PC-3 (cell line): ENCODE results near the gene IFNA5. TPM values are rescaled to one million over a fixed set of nuclear protein-coding genes. Genes with fewer than 3 reads are reported as not detected.

Experiments used
- ATAC-seq: fragments of 200-7000 bp; cut with Tn5 transposase; 2 replicates; pipeline ENCODE4 v1.9.1; 2020; ENCODE audit warnings: mild to moderate bottlenecking, moderate library complexity
- BruUV-seq: library from RNA; stranded (reverse); fragments of 400-500 nt; replicated peaks from 2 replicates; lab custom pipeline; 2021; lab: Mats Ljungman, UMichigan
- CTCF ChIA-PET: fragments of 300-600 bp; sonication (Branson Sonifier 250); formaldehyde crosslinking; loops from one replicate; lab custom pipeline; 2022; ENCODE audit warnings: antibody characterized with exemption; lab: Charles Lee
- POLR2A ChIA-PET: fragments of 300-600 bp; sonication (Branson Sonifier 250); formaldehyde crosslinking; loops from one replicate; lab custom pipeline; 2022; ENCODE audit warnings: antibody characterized with exemption; ENCODE audit not compliant: unreplicated experiment; lab: Charles Lee
- DNase-seq: peaks from one replicate; pipeline ENCODE4 v3.0.0-alpha.2; 2015
- H2AFZ ChIP-seq: fragments of 300-600 bp; sonication (generic); 2 replicates; pipeline ENCODE4 v1.6.0; 2016; ENCODE audit warnings: antibody characterized with exemption, low read length
- H3F3A ChIP-seq: fragments of 300-600 bp; sonication (generic); one replicate; pipeline ENCODE4 v1.6.0; 2017; ENCODE audit warnings: antibody characterized with exemption, low read length, control low read depth, mild to moderate bottlenecking; ENCODE audit not compliant: unreplicated experiment
- H3K27ac ChIP-seq: fragments of 300-600 bp; sonication (generic); 2 replicates; pipeline ENCODE4 v1.5.1; 2016; ENCODE audit warnings: mild to moderate bottlenecking, low read length
- H3K27me3 ChIP-seq: fragments of 300-600 bp; sonication (generic); 2 replicates; pipeline ENCODE4 v1.6.1; 2016; ENCODE audit warnings: low read length, mixed read lengths
- H3K36me3 ChIP-seq: fragments of 300-600 bp; sonication (generic); 2 replicates; pipeline ENCODE4 v1.6.1; 2016; ENCODE audit warnings: low read depth, mixed run types, low read length, mixed read lengths
- H3K4me1 ChIP-seq: fragments of 300-600 bp; sonication (generic); 2 replicates; pipeline ENCODE4 v1.5.1; 2016; ENCODE audit warnings: low read length; ENCODE audit not compliant: insufficient read depth
- H3K4me2 ChIP-seq: fragments of 300-600 bp; sonication (generic); 2 replicates; pipeline ENCODE4 v1.6.0; 2016; ENCODE audit warnings: low read length
- H3K4me3 ChIP-seq: fragments of 300-600 bp; sonication (generic); 2 replicates; pipeline ENCODE4 v1.5.1; 2016; ENCODE audit warnings: mild to moderate bottlenecking, low read length, mixed read lengths
- H3K79me2 ChIP-seq: fragments of 300-600 bp; sonication (generic); 2 replicates; pipeline ENCODE4 v1.6.1; 2017; ENCODE audit warnings: low read length, mixed read lengths
- H3K9ac ChIP-seq: fragments of 300-600 bp; sonication (generic); 2 replicates; pipeline ENCODE4 v1.6.0; 2016; ENCODE audit warnings: mild to moderate bottlenecking, low read length
- H3K9me2 ChIP-seq: fragments of 300-600 bp; sonication (generic); replicated peaks from 2 replicates; pipeline ENCODE4 v1.6.1; 2016; ENCODE audit warnings: mixed run types, low read length, mixed read lengths
- H3K9me3 ChIP-seq: fragments of 300-600 bp; sonication (generic); 2 replicates; pipeline ENCODE4 v1.6.1; 2016; ENCODE audit warnings: low read length, mixed read lengths
- H4K20me1 ChIP-seq: fragments of 300-600 bp; sonication (generic); 2 replicates; pipeline ENCODE4 v1.6.1; 2016; ENCODE audit warnings: low read length, mixed read lengths
- EZH2 ChIP-seq: fragments of 300-600 bp; sonication (generic); IDR thresholded peaks from one replicate; pipeline ENCODE4 v1.6.1; 2017; ENCODE audit warnings: antibody characterized with exemption, mild to moderate bottlenecking, low read length; ENCODE audit not compliant: unreplicated experiment
- EZH2phosphoT487 ChIP-seq: fragments of 300-600 bp; sonication (generic); IDR thresholded peaks from 2 replicates; pipeline ENCODE4 v1.6.1; 2018; ENCODE audit warnings: mild to moderate bottlenecking, antibody characterized with exemption, low read length, borderline replicate concordance
- intact Hi-C: fragments of 100-400 bp; cut with micrococcal nuclease; formaldehyde crosslinking; loops from 2 replicates; pipeline ENCODE4 v1.9.0; 2023
- total RNA-seq: library from RNA; depleted of rRNA; stranded (reverse); fragments of >200 nt; gene quantifications from 2 replicates; pipeline ENCODE4 v1.2.3, GENCODE V29; 2014
- TF ChIP-seq, protein P1 (sequence below): fragments of 300-600 bp; sonication (generic); conservative IDR thresholded peaks from 2 replicates; pipeline ENCODE4 v1.5.1; 2017; ENCODE audit warnings: antibody characterized with exemption, low read depth, mild to moderate bottlenecking, low read length

Gene IFNA5
- total RNA-seq, 1 experiment from 2014 or later = not detected

DNA sequence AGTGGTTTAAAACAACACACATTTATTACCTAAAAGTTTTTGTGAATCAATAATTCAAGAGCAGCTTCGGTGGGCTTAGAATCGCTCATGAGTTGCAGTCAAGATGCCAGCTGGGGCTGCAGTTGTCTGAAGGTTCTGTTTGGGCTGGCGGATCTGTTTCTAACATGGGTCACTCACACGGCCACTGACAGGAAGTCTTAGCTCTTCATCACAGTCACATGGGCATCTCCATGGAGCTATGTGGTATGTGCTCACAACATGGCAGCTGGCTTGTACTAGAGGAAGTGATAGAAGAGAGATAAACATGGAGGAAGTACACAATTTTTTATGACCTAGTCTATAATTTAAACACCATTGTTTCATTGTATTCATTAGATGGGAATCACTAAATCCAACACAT lies 18.9 kb upstream of the IFNA5 start:
- Histone ChIP-seq H3F3A (no peaks in the 10 kb centered on the region), H3K9me3 (no peaks in the 10 kb centered on the region), H3K27ac (no peak overlapping the region), H3K27me3 (no peaks in the 10 kb centered on the region), H3K4me1 (no peaks in the 10 kb centered on the region), H3K9ac (no peak overlapping the region), H2AFZ (no peak overlapping the region), H4K20me1 (peaks cover 5% of the 10 kb centered on the region; the same call in 1 of the 2 replicates), H3K9me2 (no peaks in the 10 kb centered on the region), H3K79me2 (peaks cover 28% of the 10 kb centered on the region), H3K4me2 (no peak overlapping the region), H3K36me3 (no peaks in the 10 kb centered on the region; the same call in none of the 2 replicates), H3K4me3 (no peak overlapping the region)
- CTCF ChIA-PET = no interaction called here
- POLR2A ChIA-PET = no interaction called here
- intact Hi-C loops = no loop called here
- BruUV-seq = no TSS peak
- TF ChIP-seq EZH2phosphoT487 (no peak), EZH2 (no peak)
- TF ChIP-seq, protein P1, sequence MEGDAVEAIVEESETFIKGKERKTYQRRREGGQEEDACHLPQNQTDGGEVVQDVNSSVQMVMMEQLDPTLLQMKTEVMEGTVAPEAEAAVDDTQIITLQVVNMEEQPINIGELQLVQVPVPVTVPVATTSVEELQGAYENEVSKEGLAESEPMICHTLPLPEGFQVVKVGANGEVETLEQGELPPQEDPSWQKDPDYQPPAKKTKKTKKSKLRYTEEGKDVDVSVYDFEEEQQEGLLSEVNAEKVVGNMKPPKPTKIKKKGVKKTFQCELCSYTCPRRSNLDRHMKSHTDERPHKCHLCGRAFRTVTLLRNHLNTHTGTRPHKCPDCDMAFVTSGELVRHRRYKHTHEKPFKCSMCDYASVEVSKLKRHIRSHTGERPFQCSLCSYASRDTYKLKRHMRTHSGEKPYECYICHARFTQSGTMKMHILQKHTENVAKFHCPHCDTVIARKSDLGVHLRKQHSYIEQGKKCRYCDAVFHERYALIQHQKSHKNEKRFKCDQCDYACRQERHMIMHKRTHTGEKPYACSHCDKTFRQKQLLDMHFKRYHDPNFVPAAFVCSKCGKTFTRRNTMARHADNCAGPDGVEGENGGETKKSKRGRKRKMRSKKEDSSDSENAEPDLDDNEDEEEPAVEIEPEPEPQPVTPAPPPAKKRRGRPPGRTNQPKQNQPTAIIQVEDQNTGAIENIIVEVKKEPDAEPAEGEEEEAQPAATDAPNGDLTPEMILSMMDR = no peak
- no peak for DNase-seq
- ATAC-seq = no peak

DNA sequence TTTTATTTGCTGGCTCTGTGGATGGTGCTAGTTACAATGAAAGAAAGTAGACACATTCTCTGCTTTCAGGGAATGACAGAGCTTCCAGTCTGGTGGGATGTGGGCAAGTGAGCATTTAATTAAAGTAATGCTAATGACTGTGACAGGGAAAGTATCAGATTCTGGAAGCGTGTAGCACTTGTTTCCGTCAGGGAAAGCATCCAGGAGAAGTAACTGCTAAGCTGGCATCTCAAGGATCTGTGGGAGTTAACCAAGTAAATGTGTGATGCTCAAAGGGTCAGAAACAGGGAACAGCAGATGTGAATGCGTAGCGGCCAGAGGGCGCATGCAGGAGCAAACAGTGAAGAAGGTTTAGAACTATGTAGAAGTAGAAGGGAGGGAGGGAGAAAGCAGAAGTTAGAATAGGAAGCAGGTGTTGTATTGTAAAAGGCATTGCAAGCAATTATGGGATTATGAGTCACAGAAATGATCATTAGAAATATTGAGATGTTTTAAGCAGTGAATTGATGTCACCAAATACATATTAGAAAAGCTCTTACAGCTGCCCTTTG lies 17.9 kb upstream of the IFNA5 start:
- ATAC-seq = no peak
- Histone ChIP-seq H3F3A (no peaks in the 10 kb centered on the region), H3K27me3 (no peaks in the 10 kb centered on the region), H3K79me2 (peaks cover 17% of the 10 kb centered on the region), H3K4me2 (no peak overlapping the region), H3K9me2 (no peaks in the 10 kb centered on the region), H4K20me1 (peaks cover 4% of the 10 kb centered on the region; the same call in 1 of the 2 replicates), H3K9me3 (no peaks in the 10 kb centered on the region), H3K4me3 (no peak overlapping the region), H3K4me1 (no peaks in the 10 kb centered on the region), H3K27ac (no peak overlapping the region), H3K36me3 (no peaks in the 10 kb centered on the region; the same call in none of the 2 replicates), H3K9ac (no peak overlapping the region), H2AFZ (no peak overlapping the region)
- no peak for TF ChIP-seq EZH2
- TF ChIP-seq, protein P1 = no peak
- TF ChIP-seq EZH2phosphoT487 = no peak
- ChIA-PET CTCF (interaction anchor here (0.5 kb wide), 1 partner anchor 70 kb away, joined by 3 read pairs; no protein-coding TSS in a partner anchor), POLR2A (no interaction called here)
- intact Hi-C loops = no loop called here
- no peak for DNase-seq
- BruUV-seq = TSS peak; percentile 3

GRCh38 chr9:21320465-21320864 lies 15.4 kb upstream of the IFNA5 start:
- H3K79me2 ChIP-seq = no peaks in the 10 kb centered on the region
- H2AFZ ChIP-seq = no peak overlapping the region
- ATAC-seq (no peak), DNase-seq (no peak)
- H3K4me3 ChIP-seq = no peak overlapping the region
- BruUV-seq = no TSS peak
- ChIA-PET CTCF (interaction anchor here (0.5 kb wide), 1 partner anchor 67 kb away, joined by 9 read pairs; no protein-coding TSS in a partner anchor), POLR2A (no interaction called here)
- no peaks in the 10 kb centered on the region for H3K9me3 ChIP-seq
- no peaks in the 10 kb centered on the region for H3K9me2 ChIP-seq
- no peaks in the 10 kb centered on the region for H3K36me3 ChIP-seq
- H3K9ac ChIP-seq = no peak overlapping the region
- no peaks in the 10 kb centered on the region for H3K4me1 ChIP-seq
- no peak for TF ChIP-seq EZH2phosphoT487
- TF ChIP-seq EZH2 = no peak
- TF ChIP-seq, protein P1 = no peak
- intact Hi-C loops = no loop called here
- H3F3A ChIP-seq = no peaks in the 10 kb centered on the region
- no peaks in the 10 kb centered on the region for H4K20me1 ChIP-seq
- H3K27ac ChIP-seq = no peak overlapping the region
- no peaks in the 10 kb centered on the region for H3K27me3 ChIP-seq
- H3K4me2 ChIP-seq = no peak overlapping the region
